PC-9 (cell line): Measurements from ENCODE around the gene PSMC1.
"Not testable (repeated sequence)": the region's sequence is repeated elsewhere in the genome, so short reads cannot be mapped to it uniquely, and the experiment has no call there.

Source experiments
- CTCF ChIP-seq: fragments of 200-600 bp; sonication (generic); conservative IDR thresholded peaks from 2 replicates; pipeline ENCODE4 v1.6.1; 2017; ENCODE audit warnings: mixed run types, antibody characterized with exemption, mild to moderate bottlenecking, moderate library complexity
- EZH2 ChIP-seq: fragments of 200-600 bp; sonication (generic); IDR thresholded peaks from 2 replicates; pipeline ENCODE4 v1.8.0; 2017; ENCODE audit warnings: antibody characterized with exemption, low read depth

- TF ChIP-seq CTCF, EZH2: not testable (repeated sequence)
These were observed 8.9 kb upstream of the PSMC1 start for GRCh38 chr14:90247441-90247840.
